Neural progenitor cell (in vitro differentiated cells): ENCODE data around the gene ZNF446.
A peak's percentile ranks its signal among the peaks of the same experiment; 100 is the strongest.

Experiments
- EZH2 ChIP-seq: fragments of 200-600 bp; sonication (generic); IDR thresholded peaks from 2 replicates; pipeline ENCODE4 v1.6.1; 2017; ENCODE audit warnings: antibody characterized with exemption, mild to moderate bottlenecking, moderate library complexity
- EZH2phosphoT487 ChIP-seq: fragments of 200-600 bp; sonication (generic); IDR thresholded peaks from 2 replicates; pipeline ENCODE4 v1.6.1; 2017; ENCODE audit warnings: antibody characterized with exemption
- TF ChIP-seq, protein P1 (sequence below): fragments of 200-600 bp; sonication (generic); IDR thresholded peaks from 2 replicates; pipeline ENCODE4 v1.5.1; 2017; ENCODE audit warnings: antibody characterized with exemption, mild to moderate bottlenecking

DNA sequence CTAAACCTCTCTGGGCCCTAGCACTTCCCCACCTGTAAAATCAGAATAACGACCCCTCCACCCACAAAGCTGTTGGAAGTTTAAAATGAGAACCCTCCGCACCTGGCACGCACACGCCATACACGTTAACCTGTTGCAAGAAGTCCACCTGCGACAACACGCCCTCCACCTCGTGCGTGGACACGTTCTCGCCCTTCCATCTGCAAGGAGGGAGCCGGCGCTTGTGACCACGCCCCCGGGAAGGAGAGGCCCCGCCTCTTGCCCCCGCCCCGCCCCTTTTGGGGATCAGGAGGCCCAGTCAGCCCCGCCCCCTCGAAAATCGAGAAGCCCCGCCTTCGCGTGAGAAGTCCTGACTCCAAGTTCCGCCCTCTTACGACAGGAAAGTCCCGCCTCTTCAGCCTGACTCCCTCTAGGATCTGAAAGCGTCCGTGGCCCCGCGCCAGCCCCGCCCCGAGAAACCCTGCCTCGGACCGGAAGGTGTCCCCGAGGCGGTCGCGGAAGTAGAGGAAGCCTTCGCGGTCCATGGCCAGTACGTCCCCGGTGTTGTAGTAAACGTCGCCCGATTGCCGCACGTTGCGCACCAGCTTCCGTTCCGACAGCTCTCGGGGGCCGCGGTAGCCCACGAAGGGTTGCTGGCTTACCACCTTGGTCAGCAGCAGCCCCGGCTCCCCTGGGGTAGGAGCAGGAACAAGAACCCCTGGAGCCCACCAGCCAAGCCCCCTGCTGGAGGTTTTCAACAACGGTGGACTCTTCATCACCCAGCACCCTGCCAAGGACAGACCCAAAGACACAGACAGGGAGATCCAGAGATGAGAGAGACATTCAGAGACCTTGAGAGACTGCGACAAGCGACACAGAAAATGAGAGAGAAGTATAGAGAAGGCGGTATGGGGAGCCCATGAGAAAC is 23.1 kb downstream of the ZNF446 start:
- TF ChIP-seq EZH2 (peak; percentile 13), EZH2phosphoT487 (no peak)
- TF ChIP-seq, protein P1, sequence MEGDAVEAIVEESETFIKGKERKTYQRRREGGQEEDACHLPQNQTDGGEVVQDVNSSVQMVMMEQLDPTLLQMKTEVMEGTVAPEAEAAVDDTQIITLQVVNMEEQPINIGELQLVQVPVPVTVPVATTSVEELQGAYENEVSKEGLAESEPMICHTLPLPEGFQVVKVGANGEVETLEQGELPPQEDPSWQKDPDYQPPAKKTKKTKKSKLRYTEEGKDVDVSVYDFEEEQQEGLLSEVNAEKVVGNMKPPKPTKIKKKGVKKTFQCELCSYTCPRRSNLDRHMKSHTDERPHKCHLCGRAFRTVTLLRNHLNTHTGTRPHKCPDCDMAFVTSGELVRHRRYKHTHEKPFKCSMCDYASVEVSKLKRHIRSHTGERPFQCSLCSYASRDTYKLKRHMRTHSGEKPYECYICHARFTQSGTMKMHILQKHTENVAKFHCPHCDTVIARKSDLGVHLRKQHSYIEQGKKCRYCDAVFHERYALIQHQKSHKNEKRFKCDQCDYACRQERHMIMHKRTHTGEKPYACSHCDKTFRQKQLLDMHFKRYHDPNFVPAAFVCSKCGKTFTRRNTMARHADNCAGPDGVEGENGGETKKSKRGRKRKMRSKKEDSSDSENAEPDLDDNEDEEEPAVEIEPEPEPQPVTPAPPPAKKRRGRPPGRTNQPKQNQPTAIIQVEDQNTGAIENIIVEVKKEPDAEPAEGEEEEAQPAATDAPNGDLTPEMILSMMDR = peak; percentile 50
